H1 (cell line): ENCODE measurements around the gene LPCAT3. TPM values are rescaled to one million over a fixed set of nuclear protein-coding genes. Genes with fewer than 3 reads are reported as not detected.
A peak's percentile ranks its signal among the peaks of the same experiment; 100 is the strongest.

Experiments used
- CTCF ChIA-PET: fragments of 300-600 bp; sonication (Branson Sonifier 250); formaldehyde crosslinking; loops from one replicate; lab custom pipeline; 2021; ENCODE audit not compliant: partially characterized antibody; lab: Charles Lee
- POLR2A ChIA-PET: fragments of 300-600 bp; sonication (Branson Sonifier 250); formaldehyde crosslinking; loops from one replicate; lab custom pipeline; 2021; ENCODE audit warnings: inconsistent platforms; ENCODE audit not compliant: partially characterized antibody; lab: Charles Lee
- DNase-seq, 2 experiments: peaks; one replicate each; pipeline versions ENCODE4 v3.0.0 to v3.0.0-alpha.2; 2010 to 2022; ENCODE audit warnings: low spot score in 2 of 2, low read depth in 1 of 2, mixed read lengths in 1 of 2
- FAIRE-seq: peaks from 2 replicates; lab custom pipeline; 2011; peaks lifted over from hg19 to GRCh38; lab: Jason Lieb, UNC
- H2AFZ ChIP-seq: 2 replicates; pipeline ENCODE4 v1.8.1; 2012; ENCODE audit warnings: low read length, inconsistent platforms
- H2AK5ac ChIP-seq: 2 replicates; pipeline ENCODE4 v1.6.1; 2013; ENCODE audit warnings: low read depth, low read length
- H2BK120ac ChIP-seq: replicated peaks from 2 replicates; pipeline ENCODE3; 2013; ENCODE audit warnings: low read depth, low read length, inconsistent platforms
- H2BK12ac ChIP-seq: 2 replicates; pipeline ENCODE4 v1.6.1; 2013; ENCODE audit warnings: low read depth, low read length
- H2BK15ac ChIP-seq: 2 replicates; pipeline ENCODE4 v1.6.1; 2013; ENCODE audit warnings: low read length
- H2BK20ac ChIP-seq: 2 replicates; pipeline ENCODE4 v1.6.1; 2013; ENCODE audit warnings: low read length
- H2BK5ac ChIP-seq: 2 replicates; pipeline ENCODE4 v1.6.1; 2013; ENCODE audit warnings: low read depth, low read length
- H3K14ac ChIP-seq: 2 replicates; pipeline ENCODE4 v1.6.1; 2013; ENCODE audit warnings: inconsistent platforms; ENCODE audit not compliant: insufficient read length
- H3K18ac ChIP-seq: 2 replicates; pipeline ENCODE4 v1.6.1; 2013; ENCODE audit warnings: low read length; ENCODE audit errors: extremely low read depth
- H3K23ac ChIP-seq: 2 replicates; pipeline ENCODE4 v1.6.1; 2013; ENCODE audit warnings: inconsistent platforms; ENCODE audit not compliant: insufficient read length
- H3K23me2 ChIP-seq: 2 replicates; pipeline ENCODE4 v1.6.1; 2013; ENCODE audit warnings: low read depth, low read length
- H3K27ac ChIP-seq: 2 replicates; pipeline ENCODE4 v1.6.1; 2011; ENCODE audit warnings: low read depth, low read length, inconsistent platforms
- H3K27me3 ChIP-seq, 4 experiments: replicated peaks in 1 of 4; 1 replicate in 1 of 4; 2 replicates in 3 of 4; pipeline versions ENCODE4 v1.6.1 to v1.8.1; 2011 to 2013; ENCODE audit warnings: low read length in 3 of 4, mild to moderate bottlenecking in 3 of 4, inconsistent platforms in 2 of 4, mixed read lengths in 2 of 4, moderate library complexity in 1 of 4; ENCODE audit not compliant: control insufficient read depth in 3 of 4, insufficient read depth in 3 of 4; ENCODE audit errors: extremely low read depth in 1 of 4
- H3K36me3 ChIP-seq, 4 experiments: 2 replicates each; pipeline versions ENCODE4 v1.6.1 to v1.8.1; 2011 to 2013; ENCODE audit warnings: mild to moderate bottlenecking in 4 of 4, low read length in 3 of 4, moderate library complexity in 2 of 4, control low read depth in 1 of 4, inconsistent platforms in 1 of 4; ENCODE audit not compliant: insufficient read depth in 4 of 4, control insufficient read depth in 2 of 4
- H3K4ac ChIP-seq: replicated peaks from 2 replicates; pipeline ENCODE3; 2013; ENCODE audit warnings: low read length, low read depth, mixed read lengths, inconsistent platforms; ENCODE audit not compliant: insufficient read length
- H3K4me1 ChIP-seq, 4 experiments: replicated peaks in 1 of 4; 1 replicate in 1 of 4; 2 replicates in 3 of 4; pipeline versions ENCODE4 v1.6.1 to v1.8.1; 2011 to 2013; ENCODE audit warnings: low read length in 3 of 4, inconsistent platforms in 2 of 4, mixed read lengths in 1 of 4; ENCODE audit not compliant: insufficient read depth in 4 of 4, control insufficient read depth in 3 of 4
- H3K4me2 ChIP-seq, 2 experiments: 2 replicates each; pipeline versions ENCODE4 v1.6.1 to v1.8.1; 2011 to 2013; ENCODE audit warnings: low read depth in 2 of 2, low read length in 2 of 2, control low read depth in 1 of 2, inconsistent platforms in 1 of 2, mild to moderate bottlenecking in 1 of 2; ENCODE audit not compliant: insufficient read depth in 1 of 2
- H3K4me3 ChIP-seq, 4 experiments: fragments of 200-600, 300-600 bp in 1 of 4; sonication (generic), shearing (Covaris generic), sonication (Bioruptor Twin) in 1 of 4; 2 replicates each; pipeline versions ENCODE4 v1.5.1 to v1.8.1; 2011 to 2016; ENCODE audit warnings: low read length in 4 of 4, low read depth in 3 of 4, control low read depth in 2 of 4, inconsistent platforms in 2 of 4, mild to moderate bottlenecking in 2 of 4, mixed read lengths in 1 of 4, moderate library complexity in 1 of 4; ENCODE audit not compliant: insufficient read depth in 2 of 4; ENCODE audit errors: extremely low read depth in 1 of 4
- H3K56ac ChIP-seq: replicated peaks from 2 replicates; pipeline ENCODE3; 2013; ENCODE audit warnings: low read depth, mild to moderate bottlenecking, mixed read lengths, low read length, inconsistent platforms; ENCODE audit not compliant: insufficient read length
- H3K79me1 ChIP-seq: 2 replicates; pipeline ENCODE4 v1.6.1; 2013; ENCODE audit warnings: low read depth, low read length, control low read depth
- H3K79me2 ChIP-seq, 2 experiments: 2 replicates each; pipeline versions ENCODE4 v1.6.1 to v1.8.1; 2012 to 2013; ENCODE audit warnings: low read length in 2 of 2, mild to moderate bottlenecking in 2 of 2, inconsistent platforms in 1 of 2; ENCODE audit not compliant: insufficient read depth in 2 of 2, control insufficient read depth in 1 of 2
- H3K9ac ChIP-seq, 4 experiments: replicated peaks in 1 of 4; 1 replicate in 1 of 4; 2 replicates in 3 of 4; pipeline versions ENCODE4 v1.6.1 to v1.8.1; 2011 to 2013; ENCODE audit warnings: low read depth in 3 of 4, low read length in 3 of 4, control low read depth in 2 of 4, mild to moderate bottlenecking in 2 of 4, moderate library complexity in 2 of 4, inconsistent platforms in 1 of 4; ENCODE audit errors: extremely low read depth in 1 of 4
- H3K9me3 ChIP-seq, 2 experiments: 2 replicates each; pipeline versions ENCODE4 v1.6.1 to v1.8.1; 2012 to 2013; ENCODE audit warnings: mild to moderate bottlenecking in 2 of 2, moderate library complexity in 2 of 2, control low read depth in 1 of 2, inconsistent platforms in 1 of 2, low read depth in 1 of 2, low read length in 1 of 2, mixed read lengths in 1 of 2; ENCODE audit not compliant: insufficient read depth in 2 of 2
- H4K20me1 ChIP-seq, 2 experiments: replicated peaks in 1 of 2; 2 replicates each; pipeline versions ENCODE3 to v1.8.1; 2011 to 2013; ENCODE audit warnings: inconsistent platforms in 2 of 2, low read length in 2 of 2, mild to moderate bottlenecking in 1 of 2; ENCODE audit not compliant: insufficient read depth in 2 of 2, control insufficient read depth in 1 of 2
- H4K5ac ChIP-seq: 2 replicates; pipeline ENCODE4 v1.6.1; 2013; ENCODE audit warnings: low read length, low read depth, mixed read lengths, inconsistent platforms; ENCODE audit not compliant: insufficient read length
- H4K8ac ChIP-seq: 2 replicates; pipeline ENCODE4 v1.8.0; 2013; ENCODE audit warnings: mild to moderate bottlenecking, moderate library complexity, low read length, inconsistent platforms; ENCODE audit not compliant: insufficient read depth; ENCODE audit errors: extremely low read depth
- H4K91ac ChIP-seq: replicated peaks from 2 replicates; pipeline ENCODE3; 2013; ENCODE audit warnings: low read length, mixed read lengths, inconsistent platforms; ENCODE audit not compliant: insufficient read length
- CEBPB ChIP-seq: IDR thresholded peaks from 2 replicates; pipeline ENCODE4 v1.6.1; 2012; ENCODE audit warnings: low read depth, low read length
- CHD1 ChIP-seq: IDR thresholded peaks from 2 replicates; pipeline ENCODE4 v1.6.1; 2012; ENCODE audit warnings: low read depth, low read length, improper control_type of control experiment
- CREB1 ChIP-seq: IDR thresholded peaks from 2 replicates; pipeline ENCODE4 v1.6.1; 2012; ENCODE audit warnings: inconsistent platforms
- FOSL1 ChIP-seq: IDR thresholded peaks from 2 replicates; pipeline ENCODE4 v1.6.1; 2011; ENCODE audit warnings: mild to moderate bottlenecking, low read depth, low read length, moderate library complexity; ENCODE audit not compliant: insufficient read depth
- HDAC6 ChIP-seq: IDR thresholded peaks from one replicate; pipeline ENCODE4 v1.7.1; 2012; ENCODE audit warnings: low read depth, mild to moderate bottlenecking, inconsistent platforms, low read length, moderate library complexity
- JUND ChIP-seq: IDR thresholded peaks from 2 replicates; pipeline ENCODE4 v1.6.1; 2011; ENCODE audit warnings: mild to moderate bottlenecking, improper control_type of control experiment, low read length
- RBBP5 ChIP-seq: IDR thresholded peaks from 2 replicates; pipeline ENCODE4 v1.7.1; 2012; ENCODE audit warnings: low read depth, mild to moderate bottlenecking, inconsistent platforms, low read length, moderate library complexity, borderline replicate concordance
- SUZ12 ChIP-seq: fragments of 200-600 bp; sonication (generic); IDR thresholded peaks from 2 replicates; pipeline ENCODE4 v1.6.1; 2012; ENCODE audit warnings: mild to moderate bottlenecking, inconsistent platforms, low read length, moderate library complexity, mixed read lengths
- TAF1 ChIP-seq: IDR thresholded peaks from 2 replicates; pipeline ENCODE4 v1.6.1; 2011; ENCODE audit warnings: mild to moderate bottlenecking, low read depth, low read length
- TEAD4 ChIP-seq: IDR thresholded peaks from 2 replicates; pipeline ENCODE4 v1.6.1; 2012; ENCODE audit warnings: low read depth, low read length, inconsistent platforms, mixed read lengths
- WGBS, 2 experiments: shearing (Covaris generic) in 1 of 2; methylation state at CpG; one replicate each; pipeline versions ENCODE4 v1.1.6 to v1.1.7; 2013 to 2015; ENCODE audit warnings: low lambda C conversion rate in 2 of 2, mixed read lengths in 2 of 2, inconsistent platforms in 1 of 2, low coverage in 1 of 2, missing lambda C conversion rate in 1 of 2; ENCODE audit not compliant: insufficient replicate concordance in 2 of 2, insufficient coverage in 1 of 2, insufficient read length in 1 of 2; ENCODE audit errors: extremely low coverage in 1 of 2, missing lambda C conversion rate in 1 of 2; 5-methylcytosine and 5-hydroxymethylcytosine counted together
- polyA plus RNA-seq, 7 experiments: library from polyadenylated mRNA; depleted of rRNA in 3 of 7; stranded (reverse) in 5 of 7; unstranded in 2 of 7; fragments of >200 nt in 5 of 7; fragments of 200-250 nt in 2 of 7; gene quantifications; 1 replicate in 5 of 7; 2 replicates in 1 of 7; 4 replicates in 1 of 7; pipeline versions ENCODE4 v1.2.1 to v1.2.3, GENCODE V29; 2011 to 2013; ENCODE audit warnings: missing spikeins in 2 of 7, mixed read lengths in 2 of 7
- total RNA-seq: library from RNA; stranded (reverse); fragmentation: NEBNext Ultra II Directional; extraction: Animal tissue kit (Norgen Biotek cat#: 25700); gene quantifications from 2 replicates; pipeline ENCODE4 v1.2.1, GENCODE V29; 2021
- TF ChIP-seq, protein P1 (sequence below): IDR thresholded peaks from 2 replicates; pipeline ENCODE4 v1.6.1; 2011; ENCODE audit warnings: low read depth, mild to moderate bottlenecking, low read length; ENCODE audit not compliant: insufficient read depth

Gene LPCAT3
- total and polyA plus RNA-seq, 2 of the 8 experiments (the other 6 are each of a cell fraction or from before 2014, with no cell fraction given) = 55.8 to 70.4 TPM

GRCh38 chr12:6927379-6928021, 90.8 kb downstream of the LPCAT3 start, which contains the start of gene ATN1:
Gene ATN1, plus strand, starts transcription at chr12:6927959. Its CDS starts 6,043 bp downstream, at chr12:6934002.
- Histone ChIP-seq H2AK5ac (no peak within 1 kb of the TSS), H3K27me3 (no peaks in the 10 kb centered on the region), H3K79me1 (peaks cover 10% of the 10 kb centered on the region), H3K23me2 (peaks cover 28% of the 10 kb centered on the region), H4K5ac (peak within 1 kb of the TSS; percentile 44), H3K79me2 (peaks cover 27 to 34% of the 10 kb centered on the region in 2 experiments), H3K4me1 (peaks cover 13 to 31% (median 17%) of the 10 kb centered on the region in 4 experiments), H3K4me2 (peak within 1 kb of the TSS; percentile 92 to 100), H4K91ac (peak within 1 kb of the TSS; percentile 49), H3K4me3 (peak within 1 kb of the TSS; percentile 90 to 99 (median 92)), H2BK5ac (peak within 1 kb of the TSS; percentile 75), H4K8ac (peak within 1 kb of the TSS; percentile 47), H4K20me1 (peaks cover 14 to 16% of the 10 kb centered on the region in 2 experiments), H3K9me3 (no peaks in the 10 kb centered on the region), H3K23ac (no peak within 1 kb of the TSS), H3K36me3 (peaks cover 1 to 13% (median 6%) of the 10 kb centered on the region in 4 experiments; a peak in 5 of 8 replicates), H3K4ac (peak within 1 kb of the TSS; percentile 34), H2BK120ac (no peak within 1 kb of the TSS), H3K56ac (peak within 1 kb of the TSS; percentile 70), H2BK15ac (0 out of 2 replicates have a peak within 1 kb of the TSS, but pooled peaks have one; percentile 18), H3K27ac (peak within 1 kb of the TSS; percentile 17; the same call in 1 of the 2 replicates), H3K9ac (peak within 1 kb of the TSS; percentile 64 to 91 (median 69)), H2BK12ac (peak within 1 kb of the TSS; percentile 75; the same call in 1 of the 2 replicates), H3K18ac (peak within 1 kb of the TSS; percentile 83), H2AFZ (no peak within 1 kb of the TSS), H3K14ac (no peak within 1 kb of the TSS), H2BK20ac (no peak within 1 kb of the TSS)
- ChIA-PET CTCF (interaction anchor here (0.6 to 10.0 kb wide), 6 partner anchors 12 to 328 kb away, joined by 3 to 253 read pairs (median 47); partner anchors contain the start of genes C12orf57, LRRC23, RNU7-1 and SPSB2), POLR2A (interaction anchor here (0.6 to 44.0 kb wide), 9 partner anchors 15 to 100 kb away, joined by 3 to 1596 read pairs (median 22); partner anchors contain the start of genes C12orf57, CDCA3, EMG1 and ENO2)
- no peak for FAIRE-seq
- 2% methylated on average over 9 of the region's 66 CpGs; no CpG with 5 or more reads in 1 of the 2 experiments for WGBS, 2 experiments
- DNase-seq = peak in 1 of 2 experiments; percentile 83
- TF ChIP-seq TEAD4 (0 out of 2 replicates have a peak, but pooled peaks have one; percentile 3), SUZ12 (peak; percentile 58; the same call in 1 of the 2 replicates), HDAC6 (no peak), CHD1 (no peak), TAF1 (peak; percentile 64; the same call in 1 of the 2 replicates), FOSL1 (no peak), JUND (no peak), RBBP5 (peak; percentile 90), CREB1 (0 out of 2 replicates have a peak, but pooled peaks have one; percentile 31), CEBPB (no peak)
- TF ChIP-seq, protein P1, sequence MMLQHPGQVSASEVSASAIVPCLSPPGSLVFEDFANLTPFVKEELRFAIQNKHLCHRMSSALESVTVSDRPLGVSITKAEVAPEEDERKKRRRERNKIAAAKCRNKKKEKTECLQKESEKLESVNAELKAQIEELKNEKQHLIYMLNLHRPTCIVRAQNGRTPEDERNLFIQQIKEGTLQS = no peak
